PC-3 (cell line): Measurements from ENCODE around the gene ZKSCAN5. TPM values are rescaled to one million over a fixed set of nuclear protein-coding genes. Genes with fewer than 3 reads are reported as not detected.

Source experiments
- ATAC-seq: fragments of 200-7000 bp; cut with Tn5 transposase; 2 replicates; pipeline ENCODE4 v1.9.1; 2020; ENCODE audit warnings: mild to moderate bottlenecking, moderate library complexity
- BruUV-seq: library from RNA; stranded (reverse); fragments of 400-500 nt; replicated peaks from 2 replicates; lab custom pipeline; 2021; lab: Mats Ljungman, UMichigan
- CTCF ChIA-PET: fragments of 300-600 bp; sonication (Branson Sonifier 250); formaldehyde crosslinking; loops from one replicate; lab custom pipeline; 2022; ENCODE audit warnings: antibody characterized with exemption; lab: Charles Lee
- POLR2A ChIA-PET: fragments of 300-600 bp; sonication (Branson Sonifier 250); formaldehyde crosslinking; loops from one replicate; lab custom pipeline; 2022; ENCODE audit warnings: antibody characterized with exemption; ENCODE audit not compliant: unreplicated experiment; lab: Charles Lee
- DNase-seq: peaks from one replicate; pipeline ENCODE4 v3.0.0-alpha.2; 2015
- H2AFZ ChIP-seq: fragments of 300-600 bp; sonication (generic); 2 replicates; pipeline ENCODE4 v1.6.0; 2016; ENCODE audit warnings: antibody characterized with exemption, low read length
- H3F3A ChIP-seq: fragments of 300-600 bp; sonication (generic); one replicate; pipeline ENCODE4 v1.6.0; 2017; ENCODE audit warnings: antibody characterized with exemption, low read length, control low read depth, mild to moderate bottlenecking; ENCODE audit not compliant: unreplicated experiment
- H3K27ac ChIP-seq: fragments of 300-600 bp; sonication (generic); 2 replicates; pipeline ENCODE4 v1.5.1; 2016; ENCODE audit warnings: mild to moderate bottlenecking, low read length
- H3K27me3 ChIP-seq: fragments of 300-600 bp; sonication (generic); 2 replicates; pipeline ENCODE4 v1.6.1; 2016; ENCODE audit warnings: low read length, mixed read lengths
- H3K36me3 ChIP-seq: fragments of 300-600 bp; sonication (generic); 2 replicates; pipeline ENCODE4 v1.6.1; 2016; ENCODE audit warnings: low read depth, mixed run types, low read length, mixed read lengths
- H3K4me1 ChIP-seq: fragments of 300-600 bp; sonication (generic); 2 replicates; pipeline ENCODE4 v1.5.1; 2016; ENCODE audit warnings: low read length; ENCODE audit not compliant: insufficient read depth
- H3K4me2 ChIP-seq: fragments of 300-600 bp; sonication (generic); 2 replicates; pipeline ENCODE4 v1.6.0; 2016; ENCODE audit warnings: low read length
- H3K4me3 ChIP-seq: fragments of 300-600 bp; sonication (generic); 2 replicates; pipeline ENCODE4 v1.5.1; 2016; ENCODE audit warnings: mild to moderate bottlenecking, low read length, mixed read lengths
- H3K79me2 ChIP-seq: fragments of 300-600 bp; sonication (generic); 2 replicates; pipeline ENCODE4 v1.6.1; 2017; ENCODE audit warnings: low read length, mixed read lengths
- H3K9ac ChIP-seq: fragments of 300-600 bp; sonication (generic); 2 replicates; pipeline ENCODE4 v1.6.0; 2016; ENCODE audit warnings: mild to moderate bottlenecking, low read length
- H3K9me2 ChIP-seq: fragments of 300-600 bp; sonication (generic); replicated peaks from 2 replicates; pipeline ENCODE4 v1.6.1; 2016; ENCODE audit warnings: mixed run types, low read length, mixed read lengths
- H3K9me3 ChIP-seq: fragments of 300-600 bp; sonication (generic); 2 replicates; pipeline ENCODE4 v1.6.1; 2016; ENCODE audit warnings: low read length, mixed read lengths
- H4K20me1 ChIP-seq: fragments of 300-600 bp; sonication (generic); 2 replicates; pipeline ENCODE4 v1.6.1; 2016; ENCODE audit warnings: low read length, mixed read lengths
- EZH2 ChIP-seq: fragments of 300-600 bp; sonication (generic); IDR thresholded peaks from one replicate; pipeline ENCODE4 v1.6.1; 2017; ENCODE audit warnings: antibody characterized with exemption, mild to moderate bottlenecking, low read length; ENCODE audit not compliant: unreplicated experiment
- EZH2phosphoT487 ChIP-seq: fragments of 300-600 bp; sonication (generic); IDR thresholded peaks from 2 replicates; pipeline ENCODE4 v1.6.1; 2018; ENCODE audit warnings: mild to moderate bottlenecking, antibody characterized with exemption, low read length, borderline replicate concordance
- intact Hi-C: fragments of 100-400 bp; cut with micrococcal nuclease; formaldehyde crosslinking; loops from 2 replicates; pipeline ENCODE4 v1.9.0; 2023
- total RNA-seq: library from RNA; depleted of rRNA; stranded (reverse); fragments of >200 nt; gene quantifications from 2 replicates; pipeline ENCODE4 v1.2.3, GENCODE V29; 2014
- TF ChIP-seq, protein P1 (sequence below): fragments of 300-600 bp; sonication (generic); conservative IDR thresholded peaks from 2 replicates; pipeline ENCODE4 v1.5.1; 2017; ENCODE audit warnings: antibody characterized with exemption, low read depth, mild to moderate bottlenecking, low read length

ZKSCAN5 gene
- total RNA-seq, 1 experiment from 2014 or later, result 9.9 TPM

DNA sequence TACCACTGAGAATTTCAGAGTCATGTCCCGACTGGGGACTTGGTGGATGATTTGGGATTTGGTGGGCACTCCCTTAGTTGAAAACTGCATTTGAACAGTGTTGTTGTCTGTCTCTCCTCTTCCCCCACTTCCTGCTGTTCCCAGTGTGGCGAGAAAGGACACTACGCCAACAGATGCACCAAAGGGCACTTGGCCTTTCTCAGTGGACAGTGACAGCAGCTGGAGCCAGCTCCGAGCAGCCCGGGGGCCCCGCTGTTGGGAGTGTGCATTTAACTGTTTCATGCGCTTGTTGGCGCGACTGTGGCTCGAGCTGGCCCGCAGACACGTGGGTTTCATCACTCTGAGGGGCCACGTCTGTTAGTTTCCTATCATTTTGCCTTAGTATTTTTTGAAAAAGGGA lies 48.2 kb upstream of the ZKSCAN5 start:
- Histone ChIP-seq H3K9me2 (no peaks in the 10 kb centered on the region), H3K4me3 (no peak overlapping the region), H3K9me3 (no peaks in the 10 kb centered on the region), H4K20me1 (peaks cover 32% of the 10 kb centered on the region), H3K36me3 (peaks cover 48% of the 10 kb centered on the region), H3F3A (peaks cover 6% of the 10 kb centered on the region), H3K9ac (no peak overlapping the region), H3K27me3 (no peaks in the 10 kb centered on the region), H3K4me2 (no peak overlapping the region), H3K4me1 (no peaks in the 10 kb centered on the region), H3K79me2 (peaks cover 34% of the 10 kb centered on the region), H2AFZ (no peak overlapping the region), H3K27ac (no peak overlapping the region)
- DNase-seq, result no peak
- TF ChIP-seq EZH2 (no peak), EZH2phosphoT487 (no peak)
- TF ChIP-seq, protein P1, sequence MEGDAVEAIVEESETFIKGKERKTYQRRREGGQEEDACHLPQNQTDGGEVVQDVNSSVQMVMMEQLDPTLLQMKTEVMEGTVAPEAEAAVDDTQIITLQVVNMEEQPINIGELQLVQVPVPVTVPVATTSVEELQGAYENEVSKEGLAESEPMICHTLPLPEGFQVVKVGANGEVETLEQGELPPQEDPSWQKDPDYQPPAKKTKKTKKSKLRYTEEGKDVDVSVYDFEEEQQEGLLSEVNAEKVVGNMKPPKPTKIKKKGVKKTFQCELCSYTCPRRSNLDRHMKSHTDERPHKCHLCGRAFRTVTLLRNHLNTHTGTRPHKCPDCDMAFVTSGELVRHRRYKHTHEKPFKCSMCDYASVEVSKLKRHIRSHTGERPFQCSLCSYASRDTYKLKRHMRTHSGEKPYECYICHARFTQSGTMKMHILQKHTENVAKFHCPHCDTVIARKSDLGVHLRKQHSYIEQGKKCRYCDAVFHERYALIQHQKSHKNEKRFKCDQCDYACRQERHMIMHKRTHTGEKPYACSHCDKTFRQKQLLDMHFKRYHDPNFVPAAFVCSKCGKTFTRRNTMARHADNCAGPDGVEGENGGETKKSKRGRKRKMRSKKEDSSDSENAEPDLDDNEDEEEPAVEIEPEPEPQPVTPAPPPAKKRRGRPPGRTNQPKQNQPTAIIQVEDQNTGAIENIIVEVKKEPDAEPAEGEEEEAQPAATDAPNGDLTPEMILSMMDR, result no peak
- intact Hi-C loops, result no loop called here
- POLR2A ChIA-PET, result no interaction called here
- ATAC-seq, result no peak
- no TSS peak for BruUV-seq
- CTCF ChIA-PET, result no interaction called here

DNA sequence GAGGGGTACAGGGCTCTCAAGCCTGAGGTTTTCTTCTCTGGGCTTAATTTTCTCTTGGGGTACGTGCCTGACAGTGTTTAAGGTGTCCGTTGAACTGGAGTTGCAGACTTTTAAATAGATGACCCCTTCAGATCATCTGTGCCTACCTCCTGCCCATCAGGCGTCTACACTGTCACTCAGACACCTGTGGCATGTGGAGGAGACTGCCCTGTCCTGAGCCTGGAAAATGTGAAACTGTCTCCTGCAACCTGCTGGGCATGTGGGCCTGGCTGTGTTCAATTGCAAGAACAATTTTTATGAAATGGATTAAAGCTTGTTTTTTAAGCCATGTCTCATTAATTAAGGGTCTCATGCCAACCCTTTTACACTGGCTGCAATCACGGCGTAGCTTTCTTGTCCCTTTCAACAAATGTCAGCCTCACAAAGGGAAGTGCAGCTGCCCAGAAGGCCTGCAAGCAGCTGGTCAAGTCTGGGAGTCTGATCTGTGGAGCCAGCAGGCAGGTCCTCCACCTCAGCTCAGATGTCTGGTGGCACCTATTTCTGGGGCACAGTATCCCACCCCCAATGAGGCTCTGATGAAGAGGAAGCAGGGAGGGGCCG lies 47.3 kb upstream of the ZKSCAN5 start:
- ATAC-seq (no peak), DNase-seq (no peak)
- peaks cover 47% of the 10 kb centered on the region for H3K36me3 ChIP-seq
- no peak overlapping the region for H3K4me3 ChIP-seq
- TF ChIP-seq, protein P1, result no peak
- TF ChIP-seq EZH2 (no peak), EZH2phosphoT487 (no peak)
- no peaks in the 10 kb centered on the region for H3K27me3 ChIP-seq
- H3K4me2 ChIP-seq, result no peak overlapping the region
- BruUV-seq, result no TSS peak
- no peaks in the 10 kb centered on the region for H3K9me2 ChIP-seq
- peaks cover 6% of the 10 kb centered on the region for H3F3A ChIP-seq
- H4K20me1 ChIP-seq, result peaks cover 33% of the 10 kb centered on the region
- ChIA-PET POLR2A (no interaction called here), CTCF (interaction anchor here (0.7 kb wide), 1 partner anchor 381 kb away, joined by 4 read pairs; no protein-coding TSS in a partner anchor)
- peaks cover 42% of the 10 kb centered on the region for H3K79me2 ChIP-seq
- no peaks in the 10 kb centered on the region for H3K4me1 ChIP-seq
- H3K9ac ChIP-seq, result no peak overlapping the region
- H2AFZ ChIP-seq, result no peak overlapping the region
- H3K27ac ChIP-seq, result no peak overlapping the region
- intact Hi-C loops, result no loop called here
- H3K9me3 ChIP-seq, result no peaks in the 10 kb centered on the region

DNA sequence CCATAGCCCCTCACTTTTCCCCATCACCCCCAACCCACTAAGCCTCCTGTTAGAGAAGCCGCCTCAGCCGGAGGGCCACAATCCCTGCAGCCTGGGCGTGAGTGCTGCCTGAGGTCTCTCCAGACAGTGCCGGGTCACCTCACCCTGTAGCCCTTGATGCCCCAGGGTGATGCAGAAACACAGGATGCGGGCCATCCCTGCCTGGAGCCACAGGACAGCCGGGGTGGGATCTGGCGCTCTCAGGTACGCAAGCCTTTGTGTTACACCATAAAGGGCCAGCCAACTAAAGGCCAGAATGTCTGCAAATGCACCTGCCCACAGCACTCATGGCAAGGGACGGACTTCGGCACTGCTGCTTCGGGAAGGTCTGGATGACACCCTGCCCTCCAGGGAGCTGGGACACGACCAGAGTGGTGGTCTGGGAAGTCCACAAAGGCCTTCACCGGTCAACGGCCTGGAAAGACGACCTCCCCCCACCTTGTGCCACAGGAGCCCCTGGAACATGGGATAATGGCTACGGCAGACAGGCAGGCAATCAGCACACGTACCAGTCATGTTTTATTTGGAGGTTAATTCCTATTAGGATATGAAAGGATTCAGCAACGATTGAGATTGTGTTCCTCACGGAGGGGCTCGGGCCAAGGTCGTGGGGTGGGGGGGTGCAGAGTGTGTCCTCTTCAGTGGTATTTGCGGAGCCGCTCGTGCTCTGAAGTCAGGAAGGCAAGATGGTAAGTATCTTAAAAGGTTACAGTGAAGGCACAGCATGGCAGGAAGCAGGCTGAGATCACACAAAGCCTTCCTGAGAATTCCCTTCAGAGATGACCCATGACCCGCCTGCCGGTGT lies 46.6 kb upstream of the ZKSCAN5 start:
- BruUV-seq, result no TSS peak
- POLR2A ChIA-PET, result no interaction called here
- no peak for TF ChIP-seq EZH2phosphoT487
- no peak for TF ChIP-seq EZH2
- TF ChIP-seq, protein P1, result no peak
- Histone ChIP-seq H3K79me2 (peaks cover 48% of the 10 kb centered on the region), H3K4me2 (no peak overlapping the region), H2AFZ (no peak overlapping the region), H3F3A (peaks cover 6% of the 10 kb centered on the region), H3K27ac (no peak overlapping the region), H3K9me3 (no peaks in the 10 kb centered on the region), H3K9me2 (no peaks in the 10 kb centered on the region), H4K20me1 (peaks cover 34% of the 10 kb centered on the region), H3K4me3 (no peak overlapping the region), H3K9ac (no peak overlapping the region), H3K36me3 (peaks cover 45% of the 10 kb centered on the region), H3K4me1 (no peaks in the 10 kb centered on the region), H3K27me3 (no peaks in the 10 kb centered on the region)
- DNase-seq (no peak), ATAC-seq (no peak)
- intact Hi-C loops, result no loop called here
- CTCF ChIA-PET, result interaction anchor here (0.7 kb wide), 1 partner anchor 380 kb away, joined by 4 read pairs; no protein-coding TSS in a partner anchor
